Activated T-helper 2 cell treated with anti-CD3 and anti-CD28 coated beads, Interferon-gamma antibody, Interleukin-2, Interleukin-4, amounts not matched to agents 10 μg/mL and 5 μg/mL and 100 μg/mL, durations not matched to agents 14 hours and 24 hours and 36 hours (primary cell): Measurements from ENCODE around the gene ABHD14A. TPM values are rescaled to one million over a fixed set of nuclear protein-coding genes. Genes with fewer than 3 reads are reported as not detected.
"Not testable (repeated sequence)": the region's sequence is repeated elsewhere in the genome, so short reads cannot be mapped to it uniquely, and the experiment has no call there.

Source experiments
- DNase-seq: peaks from one replicate; pipeline ENCODE4 v3.0.0; 2021; ENCODE audit warnings: low spot score
- H3K27ac Mint-ChIP-seq: one replicate; pipeline ENCODE4 v1.8.0; 2021; ENCODE audit warnings: mixed read lengths
- H3K27me3 Mint-ChIP-seq: one replicate; pipeline ENCODE4 v1.8.0; 2021; ENCODE audit warnings: low read depth, mixed read lengths
- H3K36me3 Mint-ChIP-seq: one replicate; pipeline ENCODE4 v1.8.0; 2021; ENCODE audit warnings: low read depth, mixed read lengths
- H3K4me1 Mint-ChIP-seq: one replicate; pipeline ENCODE4 v1.8.0; 2021; ENCODE audit warnings: low read depth, mixed read lengths
- H3K4me3 Mint-ChIP-seq: one replicate; pipeline ENCODE4 v1.8.0; 2021; ENCODE audit warnings: low read depth, mild to moderate bottlenecking, moderate library complexity, mixed read lengths
- H3K9me3 Mint-ChIP-seq: one replicate; pipeline ENCODE4 v1.8.0; 2021; ENCODE audit warnings: mixed read lengths
- intact Hi-C: fragments of 100-400 bp; cut with micrococcal nuclease; formaldehyde crosslinking; loops from one replicate; pipeline ENCODE4 v1.15.1; 2023
- total RNA-seq: library from RNA; stranded (reverse); gene quantifications from 2 replicates; pipeline ENCODE4 v1.2.3, GENCODE V29; 2022

The ABHD14A gene
- total RNA-seq, 1 donor from 2014 or later, result 13.5 TPM

DNA sequence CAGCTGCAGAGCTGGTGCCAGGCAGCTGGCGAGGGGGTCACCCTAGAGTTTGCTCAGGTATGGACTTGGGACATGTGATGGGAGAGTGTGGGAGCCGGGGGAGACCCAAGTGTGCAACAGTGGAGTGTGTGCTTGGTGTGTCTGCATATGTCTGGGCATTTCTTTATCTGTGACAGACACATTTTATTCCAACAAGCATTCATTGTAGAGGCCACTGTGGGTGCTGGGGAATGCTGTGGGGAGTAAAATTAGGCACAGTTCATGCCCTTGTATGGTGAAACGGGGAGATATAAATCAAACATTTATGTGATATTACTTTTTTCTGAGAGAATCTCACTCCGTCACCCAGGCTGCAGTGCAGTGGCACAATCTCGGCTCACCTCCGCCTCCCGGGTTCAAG lies 12.7 kb downstream of the ABHD14A start:
- intact Hi-C loops, result no loop called here
- Mint-ChIP-seq H3K4me1 (peaks cover 14% of the 10 kb centered on the region), H3K36me3 (peaks cover 20% of the 10 kb centered on the region), H3K27me3 (no peaks in the 10 kb centered on the region), H3K27ac (peak overlapping the region; percentile 17), H3K4me3 (no peak overlapping the region), H3K9me3 (no peaks in the 10 kb centered on the region)
- DNase-seq, result no peak

DNA sequence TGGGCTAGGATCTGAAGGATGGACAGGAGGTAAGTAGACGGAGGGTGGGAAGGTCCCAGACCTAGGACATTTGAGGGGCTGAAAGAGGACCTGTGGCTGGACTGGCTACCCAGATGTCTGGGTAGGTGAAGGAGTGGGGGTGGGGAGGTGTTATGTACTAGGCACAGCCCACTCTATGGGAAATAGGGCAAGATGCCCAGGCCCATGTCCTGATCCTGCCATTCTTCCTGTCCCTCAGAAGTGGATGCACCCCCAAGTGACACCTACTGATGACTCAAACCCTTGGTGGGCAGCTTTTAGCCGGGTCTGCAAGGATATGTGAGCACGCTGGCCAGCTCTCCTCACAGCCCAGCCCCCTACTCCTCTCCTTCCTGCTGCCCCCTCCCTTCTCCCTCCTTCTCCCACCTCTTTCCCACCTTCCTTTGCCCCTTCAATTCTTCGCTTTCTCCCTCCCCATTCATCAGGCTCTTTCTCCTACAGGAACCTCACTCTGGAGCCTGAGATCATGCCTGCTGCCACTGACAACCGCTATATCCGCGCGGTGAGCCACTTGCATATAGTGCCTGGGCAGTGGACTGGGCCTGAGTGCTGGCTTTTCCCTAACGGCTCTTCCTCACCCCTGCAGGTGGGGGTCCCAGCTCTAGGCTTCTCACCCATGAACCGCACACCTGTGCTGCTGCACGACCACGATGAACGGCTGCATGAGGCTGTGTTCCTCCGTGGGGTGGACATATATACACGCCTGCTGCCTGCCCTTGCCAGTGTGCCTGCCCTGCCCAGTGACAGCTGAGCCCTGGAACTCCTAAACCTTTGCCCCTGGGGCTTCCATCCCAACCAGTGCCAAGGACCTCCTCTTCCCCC lies 13.7 kb downstream of the ABHD14A start:
- intact Hi-C loops, result no loop called here
- no peaks in the 10 kb centered on the region for H3K9me3 Mint-ChIP-seq
- DNase-seq, result no peak
- H3K36me3 Mint-ChIP-seq, result peaks cover 25% of the 10 kb centered on the region
- no peaks in the 10 kb centered on the region for H3K27me3 Mint-ChIP-seq
- H3K4me1 Mint-ChIP-seq, result peaks cover 13% of the 10 kb centered on the region
- no peak overlapping the region for H3K4me3 Mint-ChIP-seq
- H3K27ac Mint-ChIP-seq, result peak overlapping the region; percentile 17

DNA sequence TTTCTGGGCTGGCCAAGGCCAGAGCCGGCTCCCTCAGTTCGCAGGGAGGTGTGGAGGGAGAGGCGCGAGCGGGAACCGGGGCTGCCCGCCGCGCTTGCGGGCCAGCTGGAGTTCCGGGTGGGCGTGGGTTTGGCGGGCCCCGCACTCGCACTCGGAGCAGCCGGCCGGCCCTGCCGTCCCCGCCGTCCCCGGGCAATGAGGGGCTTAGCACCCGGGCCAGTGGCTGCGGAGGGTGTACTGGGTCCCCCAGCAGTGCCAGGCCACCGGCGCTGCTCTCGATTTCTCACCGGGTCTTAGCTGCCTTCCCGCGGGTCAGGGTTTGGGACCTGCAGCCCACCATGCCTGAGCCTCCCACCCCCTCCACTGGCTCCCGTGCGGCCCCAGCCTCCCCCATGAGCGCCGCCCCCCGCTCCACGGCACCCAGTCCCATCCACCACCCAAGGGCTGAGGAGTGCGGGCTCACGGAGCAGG lies 15.7 kb downstream of the ABHD14A start:
- Mint-ChIP-seq H3K4me1 (peaks cover 20% of the 10 kb centered on the region), H3K36me3 (peaks cover 46% of the 10 kb centered on the region)
- H3K4me3 Mint-ChIP-seq, intact Hi-C loops, H3K27me3 Mint-ChIP-seq, H3K27ac Mint-ChIP-seq, H3K9me3 Mint-ChIP-seq, DNase-seq: not testable (repeated sequence)

DNA sequence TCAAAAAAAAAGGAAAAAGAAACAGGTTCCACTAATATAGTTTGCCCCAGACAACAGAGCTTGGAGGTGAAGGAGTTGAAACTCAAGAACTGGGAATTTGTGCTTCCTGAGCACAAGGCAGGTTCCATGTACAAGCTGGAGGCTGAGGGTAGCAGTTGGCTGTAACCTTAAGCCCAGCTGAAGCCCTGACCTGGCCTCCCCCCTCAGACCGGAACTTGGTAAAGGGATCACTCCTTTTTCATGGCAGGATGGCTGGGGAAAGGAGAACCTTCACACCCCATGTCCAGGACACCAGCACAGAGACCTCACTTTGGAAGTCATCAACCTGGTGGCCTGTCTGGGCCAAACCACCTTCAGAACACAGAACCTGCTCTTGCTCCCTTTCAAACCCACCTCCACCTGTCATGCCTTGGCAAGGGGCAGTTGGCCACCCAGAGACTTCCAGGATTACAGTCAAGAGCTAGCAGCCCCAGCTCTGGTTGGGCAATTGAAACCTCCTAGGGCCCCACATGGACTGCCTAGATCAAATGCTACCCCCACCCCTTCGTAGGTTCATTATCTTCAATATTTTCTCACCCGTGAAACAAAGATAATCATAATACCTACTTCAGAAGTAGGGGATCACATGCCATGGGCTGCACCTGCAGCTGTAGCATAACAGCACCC lies 17.3 kb downstream of the ABHD14A start:
- DNase-seq, result no peak
- Mint-ChIP-seq H3K36me3 (peaks cover 49% of the 10 kb centered on the region), H3K27ac (no peak overlapping the region), H3K4me1 (peaks cover 23% of the 10 kb centered on the region), H3K27me3 (peaks cover 2% of the 10 kb centered on the region), H3K9me3 (no peaks in the 10 kb centered on the region), H3K4me3 (peak overlapping the region; percentile 13)
- intact Hi-C loops, result no loop called here

DNA sequence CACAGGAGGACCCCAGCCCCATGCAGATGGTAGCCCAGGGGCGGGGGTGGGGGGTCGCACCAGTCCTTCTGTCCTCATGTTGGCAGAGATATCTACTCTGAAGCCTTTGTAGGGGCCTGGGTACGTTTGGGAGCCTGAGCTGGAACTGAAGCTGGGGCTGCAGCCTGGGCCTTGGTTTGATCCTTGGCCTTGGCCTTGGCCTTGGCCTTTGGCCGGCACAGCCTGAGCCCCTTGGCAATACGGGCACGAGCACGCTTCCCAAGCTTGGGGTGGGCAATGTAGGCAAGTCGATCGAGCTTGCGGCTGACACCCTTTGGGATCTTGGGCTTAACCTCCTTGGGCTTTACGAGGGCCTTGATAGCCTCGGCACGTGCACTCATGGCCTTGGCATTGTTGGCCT lies 18.8 kb downstream of the ABHD14A start:
- H3K36me3 Mint-ChIP-seq, result peaks cover 49% of the 10 kb centered on the region
- H3K27me3 Mint-ChIP-seq, DNase-seq, H3K9me3 Mint-ChIP-seq: not testable (repeated sequence)
- intact Hi-C loops, result loop anchor here (2.0 kb wide), 2 partner anchors 19 to 51 kb away; partner anchors contain the start of genes ABHD14A, ABHD14B and PARP3
- H3K27ac Mint-ChIP-seq, result peak overlapping the region; percentile 100
- peaks cover 25% of the 10 kb centered on the region for H3K4me1 Mint-ChIP-seq
- peak overlapping the region; percentile 100 for H3K4me3 Mint-ChIP-seq

DNA sequence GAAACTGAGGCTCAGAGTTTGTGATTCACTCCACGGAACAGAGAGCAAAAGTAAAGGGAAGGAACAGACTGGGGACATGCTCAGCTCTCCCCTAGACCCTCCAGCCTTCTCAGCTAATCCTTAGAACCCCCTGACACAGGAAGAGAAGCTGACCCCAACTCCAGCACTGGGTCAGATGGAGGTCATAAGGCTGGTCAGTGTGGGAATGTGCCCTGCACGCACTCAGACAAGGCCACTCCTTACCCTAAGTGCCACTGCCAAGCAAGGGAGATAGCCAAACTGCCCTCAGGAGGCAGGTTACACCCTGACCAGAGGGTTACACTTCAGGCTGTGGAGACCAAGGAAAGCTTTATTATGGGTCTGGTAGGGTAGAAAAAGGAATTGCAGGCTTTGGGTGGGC lies 19.7 kb downstream of the ABHD14A start:
- intact Hi-C loops, result loop anchor here (2.0 kb wide), 2 partner anchors 20 to 52 kb away; partner anchors contain the start of genes ABHD14A, ABHD14B and PARP3

DNA sequence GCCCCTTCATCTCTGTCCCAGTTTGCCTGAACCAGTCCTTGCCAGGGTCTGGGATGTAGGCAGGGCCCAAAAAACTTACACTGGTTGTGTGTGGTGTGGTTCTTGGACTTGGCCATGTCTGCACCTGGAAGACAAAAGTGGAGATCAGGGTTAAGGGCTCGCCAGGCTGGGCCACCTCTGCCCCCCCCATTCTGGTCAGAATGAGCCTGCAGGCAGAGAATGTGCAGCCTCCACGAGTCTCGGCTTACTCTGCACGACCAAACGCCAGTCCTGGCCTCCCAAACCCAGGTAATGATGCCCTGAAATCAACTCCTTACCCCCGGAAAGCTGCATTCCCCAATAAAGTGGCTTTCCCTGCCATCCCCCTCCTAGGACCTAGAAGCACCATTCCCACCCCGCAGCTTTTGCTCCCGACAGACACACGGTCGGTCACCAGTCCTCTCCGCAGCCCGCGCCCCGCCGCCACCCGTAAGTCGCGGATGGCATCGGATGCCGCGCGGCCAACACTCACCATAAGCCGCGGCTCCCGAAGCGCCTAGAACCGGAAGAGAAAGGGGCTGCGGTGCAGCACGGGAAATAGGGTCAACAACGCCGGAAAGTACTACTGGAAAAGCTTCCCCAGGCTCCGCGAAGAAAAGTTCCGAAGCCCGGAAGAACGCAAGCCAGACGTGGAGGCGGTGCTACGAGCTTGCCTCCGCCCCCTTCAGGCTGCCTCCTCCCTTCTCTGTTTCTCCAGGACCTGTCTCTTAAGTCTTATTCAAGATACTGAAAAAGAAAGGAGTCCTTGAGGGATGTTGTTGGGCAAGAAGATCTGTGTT lies 20.7 kb downstream of the ABHD14A start, which contains the start of gene RPL29:
Gene RPL29 (minus strand): TSS at position 550 of the 818 bp plus-strand sequence. CDS start 434 bp downstream, at position 116.
- DNase-seq, result peak; percentile 90
- intact Hi-C loops, result loop anchor here (1.0 to 5.0 kb wide), 4 partner anchors 12 to 202 kb away; partner anchors contain the start of genes ABHD14A, ABHD14B, ACY1 and ALAS1
- Mint-ChIP-seq H3K27ac (peak within 1 kb of the TSS; percentile 100), H3K27me3 (peaks cover 16% of the 10 kb centered on the region), H3K9me3 (no peaks in the 10 kb centered on the region), H3K4me1 (peaks cover 25% of the 10 kb centered on the region), H3K4me3 (peak within 1 kb of the TSS; percentile 100), H3K36me3 (peaks cover 49% of the 10 kb centered on the region)

More for the DNA sequence above, 19.7 kb downstream of the ABHD14A start:
- peak overlapping the region; percentile 100 for H3K4me3 Mint-ChIP-seq
- peak overlapping the region; percentile 100 for H3K27ac Mint-ChIP-seq
- DNase-seq, result no peak
- peaks cover 49% of the 10 kb centered on the region for H3K36me3 Mint-ChIP-seq
- peaks cover 10% of the 10 kb centered on the region for H3K27me3 Mint-ChIP-seq
- H3K4me1 Mint-ChIP-seq, result peaks cover 25% of the 10 kb centered on the region
- no peaks in the 10 kb centered on the region for H3K9me3 Mint-ChIP-seq

DNA sequence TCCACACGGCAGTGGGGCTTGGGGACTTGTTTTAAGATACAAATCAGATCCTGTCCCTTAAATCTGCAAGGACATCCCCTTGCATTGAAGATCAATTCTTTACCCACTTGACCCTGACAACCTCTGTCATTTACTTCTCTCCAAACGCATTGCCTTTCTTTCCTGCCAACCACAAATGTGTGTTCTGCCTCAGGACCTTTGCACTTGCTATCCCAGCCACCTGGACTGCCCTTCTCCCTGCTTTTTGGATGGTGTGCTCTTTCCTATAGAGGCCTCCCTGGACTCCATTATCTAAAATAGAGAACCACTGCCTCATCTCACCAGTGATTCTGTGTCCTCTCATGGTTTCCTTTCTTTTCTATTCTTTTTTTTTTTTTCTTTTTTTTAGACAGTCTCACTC lies 22.3 kb downstream of the ABHD14A start:
- peaks cover 16% of the 10 kb centered on the region for H3K27me3 Mint-ChIP-seq
- no peak for DNase-seq
- intact Hi-C loops, result loop anchor here (5.0 kb wide), 1 partner anchor 200 kb away; the partner anchor contains the start of gene ALAS1
- H3K9me3 Mint-ChIP-seq, result no peaks in the 10 kb centered on the region
- no peak overlapping the region for H3K4me3 Mint-ChIP-seq
- no peak overlapping the region for H3K27ac Mint-ChIP-seq
- peaks cover 24% of the 10 kb centered on the region for H3K4me1 Mint-ChIP-seq
- peaks cover 36% of the 10 kb centered on the region for H3K36me3 Mint-ChIP-seq

DNA sequence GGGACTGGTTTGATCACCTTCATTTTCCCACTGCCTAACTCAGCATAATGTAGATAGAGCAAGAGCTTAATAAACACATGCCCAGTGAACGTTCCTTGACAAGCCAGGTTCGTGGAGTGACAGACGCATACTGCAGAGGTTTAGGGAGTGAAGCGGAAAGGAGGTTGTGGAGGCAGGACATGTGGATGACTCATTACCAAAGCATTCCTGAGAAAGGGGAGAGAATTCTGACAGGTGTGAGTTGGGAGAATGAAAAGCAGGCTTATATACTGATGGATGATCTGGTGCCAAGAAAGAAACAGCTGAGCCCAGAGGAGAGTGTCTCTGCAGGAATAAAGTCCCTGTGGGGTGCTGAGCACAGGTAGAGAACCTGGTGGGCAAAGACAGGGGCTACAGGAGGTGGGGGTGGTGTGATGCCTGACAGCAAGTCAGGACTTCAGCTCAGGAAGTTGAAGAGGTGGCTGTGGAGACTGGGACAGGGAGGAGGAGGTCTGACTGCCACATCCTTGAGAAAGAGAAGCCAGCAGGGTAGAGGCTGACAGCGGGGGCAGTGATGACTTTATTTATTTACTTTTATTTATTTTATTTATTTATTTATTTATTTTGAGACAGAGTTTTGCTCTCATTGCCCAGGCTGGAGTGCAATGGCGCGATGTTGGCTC lies 23.2 kb downstream of the ABHD14A start:
- Mint-ChIP-seq H3K27ac (no peak overlapping the region), H3K9me3 (no peaks in the 10 kb centered on the region), H3K4me1 (peaks cover 20% of the 10 kb centered on the region), H3K27me3 (peaks cover 17% of the 10 kb centered on the region), H3K36me3 (peaks cover 27% of the 10 kb centered on the region), H3K4me3 (no peak overlapping the region)
- intact Hi-C loops, result loop anchor here (5.0 kb wide), 1 partner anchor 199 kb away; the partner anchor contains the start of gene ALAS1
- no peak for DNase-seq

DNA sequence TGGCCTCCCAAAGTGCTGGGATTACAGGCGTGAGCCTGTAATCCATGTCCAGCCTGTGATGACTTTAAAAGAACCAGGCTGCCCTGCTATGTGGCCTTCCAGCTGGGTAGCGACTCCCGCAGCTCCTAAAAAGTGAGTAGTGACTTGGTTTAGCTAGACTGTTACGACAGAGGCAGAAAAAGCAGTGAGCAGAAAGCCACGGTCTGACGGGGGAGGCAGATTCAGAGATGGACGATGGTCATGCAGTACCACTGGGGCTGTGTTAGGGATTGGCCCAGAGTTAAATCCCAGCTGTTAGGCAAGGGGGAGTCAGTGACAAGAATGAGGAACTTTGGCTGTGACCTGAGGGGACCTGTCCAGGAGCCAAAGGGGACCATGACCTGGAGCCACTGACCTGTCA lies 23.9 kb downstream of the ABHD14A start:
- no peak overlapping the region for H3K4me3 Mint-ChIP-seq
- DNase-seq, result no peak
- intact Hi-C loops, result loop anchor here (5.0 kb wide), 1 partner anchor 199 kb away; the partner anchor contains the start of gene ALAS1
- peaks cover 17% of the 10 kb centered on the region for H3K4me1 Mint-ChIP-seq
- H3K27me3 Mint-ChIP-seq, result peaks cover 17% of the 10 kb centered on the region
- no peaks in the 10 kb centered on the region for H3K9me3 Mint-ChIP-seq
- H3K27ac Mint-ChIP-seq, result no peak overlapping the region
- H3K36me3 Mint-ChIP-seq, result peaks cover 21% of the 10 kb centered on the region

DNA sequence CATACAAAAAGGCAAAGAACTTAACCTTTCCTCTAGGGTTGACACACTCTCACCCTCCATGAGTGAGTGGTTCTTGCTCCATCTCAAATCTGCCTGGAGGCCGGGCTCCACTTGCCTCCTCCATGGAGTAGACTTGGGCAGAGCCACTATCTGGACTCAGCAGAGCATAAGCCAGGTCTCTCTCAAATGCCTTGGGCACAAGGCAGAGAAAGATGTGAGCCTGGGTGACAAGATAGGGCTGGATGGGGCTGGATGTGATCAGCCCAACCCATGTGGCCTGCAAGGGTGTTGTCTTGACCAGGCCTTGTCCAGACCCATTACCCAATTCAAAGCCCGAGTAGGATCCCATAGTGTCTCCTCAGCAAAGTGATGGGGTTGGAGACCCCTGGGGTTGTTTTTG lies 25.0 kb downstream of the ABHD14A start:
- no peak for DNase-seq
- Mint-ChIP-seq H3K27me3 (peaks cover 17% of the 10 kb centered on the region), H3K27ac (no peak overlapping the region), H3K4me1 (peaks cover 8% of the 10 kb centered on the region), H3K4me3 (no peak overlapping the region), H3K9me3 (no peaks in the 10 kb centered on the region), H3K36me3 (peaks cover 10% of the 10 kb centered on the region)
- intact Hi-C loops, result loop anchor here (2.0 to 5.0 kb wide), 2 partner anchors 53 to 197 kb away; partner anchors contain the start of gene ALAS1
